ENCODE results near the gene SCUBE1. TPM values are rescaled to one million over a fixed set of nuclear protein-coding genes. Genes with fewer than 3 reads are reported as not detected.

Gene SCUBE1
- total RNA-seq, 1 donor from 2014 or later, result 54.7 TPM

DNA sequence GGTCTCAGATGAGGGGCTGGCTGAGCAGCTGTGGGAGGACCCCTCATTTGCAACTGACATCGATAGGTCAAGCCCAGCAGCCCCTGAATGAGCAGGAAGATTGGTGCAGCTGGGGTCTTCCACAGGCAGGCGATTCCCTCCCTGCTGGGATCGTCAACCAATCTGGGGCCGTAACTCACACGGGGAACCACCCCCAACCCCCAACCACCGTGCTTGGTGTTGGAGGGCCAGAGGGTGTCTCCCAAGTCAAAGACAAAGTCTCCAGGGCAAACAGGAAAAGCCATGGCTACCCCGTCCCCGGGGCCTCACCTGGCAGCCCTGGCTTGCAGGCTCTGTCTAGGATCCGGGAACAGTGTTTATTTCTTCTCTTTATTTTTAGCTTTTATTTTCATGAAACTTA is 26.9 kb upstream of the SCUBE1 start:
- peaks cover 3% of the 10 kb centered on the region for H3K4me1 Mint-ChIP-seq (ENCODE audit: unreplicated experiment)
- TF ChIP-seq, protein P1, sequence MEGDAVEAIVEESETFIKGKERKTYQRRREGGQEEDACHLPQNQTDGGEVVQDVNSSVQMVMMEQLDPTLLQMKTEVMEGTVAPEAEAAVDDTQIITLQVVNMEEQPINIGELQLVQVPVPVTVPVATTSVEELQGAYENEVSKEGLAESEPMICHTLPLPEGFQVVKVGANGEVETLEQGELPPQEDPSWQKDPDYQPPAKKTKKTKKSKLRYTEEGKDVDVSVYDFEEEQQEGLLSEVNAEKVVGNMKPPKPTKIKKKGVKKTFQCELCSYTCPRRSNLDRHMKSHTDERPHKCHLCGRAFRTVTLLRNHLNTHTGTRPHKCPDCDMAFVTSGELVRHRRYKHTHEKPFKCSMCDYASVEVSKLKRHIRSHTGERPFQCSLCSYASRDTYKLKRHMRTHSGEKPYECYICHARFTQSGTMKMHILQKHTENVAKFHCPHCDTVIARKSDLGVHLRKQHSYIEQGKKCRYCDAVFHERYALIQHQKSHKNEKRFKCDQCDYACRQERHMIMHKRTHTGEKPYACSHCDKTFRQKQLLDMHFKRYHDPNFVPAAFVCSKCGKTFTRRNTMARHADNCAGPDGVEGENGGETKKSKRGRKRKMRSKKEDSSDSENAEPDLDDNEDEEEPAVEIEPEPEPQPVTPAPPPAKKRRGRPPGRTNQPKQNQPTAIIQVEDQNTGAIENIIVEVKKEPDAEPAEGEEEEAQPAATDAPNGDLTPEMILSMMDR (IDR thresholded peaks at IDR 0.05; ENCODE audit: unreplicated experiment), result no peak
- H3K9me3 Mint-ChIP-seq (ENCODE audit: unreplicated experiment), result no peaks in the 10 kb centered on the region
- H3K4me3 Mint-ChIP-seq (ENCODE audit: unreplicated experiment), result no peak overlapping the region
- H3K27me3 Mint-ChIP-seq (ENCODE audit: unreplicated experiment), result peaks cover 4% of the 10 kb centered on the region
- no peak overlapping the region for H3K27ac Mint-ChIP-seq (ENCODE audit: unreplicated experiment)
- no peak for DNase-seq (ENCODE audit: low spot score)
- no peaks in the 10 kb centered on the region for H3K36me3 Mint-ChIP-seq (ENCODE audit: low read depth, unreplicated experiment)

DNA sequence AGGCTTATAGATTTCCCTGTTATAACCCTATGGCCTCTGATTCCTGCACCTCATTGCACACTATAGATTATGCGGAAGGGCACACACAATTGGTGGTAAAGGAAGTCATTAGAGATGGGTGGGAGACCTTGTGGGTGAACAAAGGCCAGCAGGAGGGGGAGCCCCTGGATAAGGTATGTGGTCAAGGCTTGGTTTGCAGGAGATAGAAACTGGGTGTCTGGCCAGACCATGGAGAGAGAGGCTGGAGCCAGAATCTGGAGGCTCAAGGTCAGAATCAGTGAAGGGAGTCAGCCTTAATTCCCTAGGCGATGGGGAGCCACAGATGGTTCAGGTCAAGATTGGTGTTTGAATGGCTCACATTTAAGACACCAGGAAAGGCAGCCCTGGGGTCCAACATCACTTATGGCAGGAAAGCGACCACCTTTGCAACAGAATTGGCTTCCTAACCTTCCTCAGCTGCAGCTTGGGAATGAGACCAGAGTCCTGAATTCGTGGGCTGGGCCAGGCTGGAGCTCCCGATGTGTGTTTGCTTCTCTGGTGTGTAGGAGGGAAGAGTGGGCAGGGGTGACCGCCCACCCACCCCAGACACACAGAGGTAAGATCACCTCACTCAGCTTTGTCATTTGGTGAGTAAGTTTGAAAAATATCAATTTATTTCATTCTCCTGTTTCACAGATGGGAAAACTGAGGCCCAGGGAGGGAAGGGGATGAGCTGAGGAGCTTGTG is 22.7 kb upstream of the SCUBE1 start:
- Mint-ChIP-seq H3K4me1 (ENCODE audit: unreplicated experiment) (peaks cover 3% of the 10 kb centered on the region), H3K27ac (ENCODE audit: unreplicated experiment) (no peak overlapping the region), H3K36me3 (ENCODE audit: low read depth, unreplicated experiment) (no peaks in the 10 kb centered on the region), H3K9me3 (ENCODE audit: unreplicated experiment) (no peaks in the 10 kb centered on the region), H3K4me3 (ENCODE audit: unreplicated experiment) (no peak overlapping the region), H3K27me3 (ENCODE audit: unreplicated experiment) (peaks cover 6% of the 10 kb centered on the region)
- TF ChIP-seq, protein P1 (IDR thresholded peaks at IDR 0.05; ENCODE audit: unreplicated experiment), result no peak
- no peak for DNase-seq (ENCODE audit: low spot score)

DNA sequence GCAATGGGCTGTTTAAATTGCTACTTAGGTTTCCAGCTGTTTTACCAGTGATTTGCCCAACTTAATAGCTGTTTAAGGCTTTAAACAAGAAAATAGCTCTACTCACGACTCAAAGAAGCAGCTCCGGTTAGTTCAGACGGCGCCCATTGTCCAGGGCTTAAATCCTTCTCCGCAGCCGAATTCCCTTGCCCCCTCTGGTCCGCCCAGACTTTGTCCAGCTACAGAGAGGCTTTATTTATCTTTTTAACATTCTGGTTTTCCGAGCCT is 20.9 kb upstream of the SCUBE1 start:
- Mint-ChIP-seq H3K9me3 (ENCODE audit: unreplicated experiment) (no peaks in the 10 kb centered on the region), H3K27ac (ENCODE audit: unreplicated experiment) (no peak overlapping the region), H3K4me3 (ENCODE audit: unreplicated experiment) (no peak overlapping the region), H3K27me3 (ENCODE audit: unreplicated experiment) (peaks cover 5% of the 10 kb centered on the region), H3K4me1 (ENCODE audit: unreplicated experiment) (no peaks in the 10 kb centered on the region), H3K36me3 (ENCODE audit: low read depth, unreplicated experiment) (no peaks in the 10 kb centered on the region)
- TF ChIP-seq, protein P1 (IDR thresholded peaks at IDR 0.05; ENCODE audit: unreplicated experiment), result no peak
- DNase-seq (ENCODE audit: low spot score), result no peak

DNA sequence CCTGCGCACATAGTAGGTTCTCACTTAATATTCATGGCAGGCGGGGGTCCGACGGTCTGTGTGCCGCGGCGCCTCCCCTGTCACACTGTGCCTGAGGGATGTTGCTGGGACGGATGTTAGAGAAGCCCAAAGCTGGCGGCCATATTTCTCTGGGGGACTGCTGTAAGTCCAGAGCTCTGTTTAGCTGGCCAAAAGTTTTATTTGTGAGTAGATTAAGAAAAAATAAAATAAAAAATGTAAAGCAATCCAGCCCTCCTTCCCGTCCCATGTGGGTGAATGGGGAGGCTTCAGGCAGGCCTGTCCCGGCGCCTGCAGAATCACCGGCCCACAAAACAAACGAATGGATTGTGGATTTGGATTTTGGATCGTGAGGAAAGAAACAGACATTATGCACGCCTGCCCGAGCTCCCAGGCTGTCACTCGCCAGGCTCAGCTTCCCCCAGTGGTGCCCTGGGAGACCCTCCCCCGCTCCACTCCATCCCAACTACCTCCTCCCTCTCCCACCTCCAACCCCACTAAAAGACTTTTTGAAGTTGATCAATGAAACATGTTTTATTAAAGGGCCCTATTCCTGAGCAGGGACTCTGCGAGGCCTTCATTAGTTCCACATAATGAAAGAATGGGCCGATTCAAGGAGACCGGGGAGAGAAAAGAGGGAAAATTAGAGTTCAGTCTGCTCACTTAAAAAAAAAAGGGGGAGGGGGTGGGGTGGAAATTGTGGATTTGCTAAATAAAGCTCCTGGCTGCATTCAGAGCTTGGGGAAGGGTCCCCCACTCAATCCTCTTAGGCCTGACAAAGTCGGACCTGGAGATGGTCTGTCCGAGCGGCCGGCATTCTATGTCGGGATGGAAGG is 20.4 kb upstream of the SCUBE1 start:
- no peak for DNase-seq (ENCODE audit: low spot score)
- peaks cover 5% of the 10 kb centered on the region for H3K27me3 Mint-ChIP-seq (ENCODE audit: unreplicated experiment)
- no peak overlapping the region for H3K27ac Mint-ChIP-seq (ENCODE audit: unreplicated experiment)
- no peaks in the 10 kb centered on the region for H3K9me3 Mint-ChIP-seq (ENCODE audit: unreplicated experiment)
- H3K36me3 Mint-ChIP-seq (ENCODE audit: low read depth, unreplicated experiment), result no peaks in the 10 kb centered on the region
- no peaks in the 10 kb centered on the region for H3K4me1 Mint-ChIP-seq (ENCODE audit: unreplicated experiment)
- TF ChIP-seq, protein P1 (IDR thresholded peaks at IDR 0.05; ENCODE audit: unreplicated experiment), result no peak
- no peak overlapping the region for H3K4me3 Mint-ChIP-seq (ENCODE audit: unreplicated experiment)

DNA sequence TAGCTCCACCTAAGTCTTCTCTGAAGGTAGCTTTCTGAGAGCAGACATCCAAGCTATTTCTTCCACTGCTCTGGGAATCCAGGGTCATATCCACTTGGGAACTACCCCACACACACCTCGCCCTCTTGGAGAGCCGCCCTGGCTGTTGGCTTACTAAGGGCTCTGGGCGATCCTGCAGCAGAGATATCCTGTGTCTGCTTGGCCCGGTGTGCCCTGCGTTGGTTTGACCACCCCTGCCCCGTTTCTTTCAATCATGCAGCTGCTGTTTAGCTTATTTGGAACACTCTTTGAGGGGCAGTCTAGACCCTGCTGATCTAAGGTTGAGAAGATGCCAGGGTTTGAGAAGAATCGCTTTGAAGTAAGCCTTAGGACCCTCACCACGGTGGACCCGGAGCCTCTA is 17.4 kb upstream of the SCUBE1 start:
- Mint-ChIP-seq H3K4me1 (ENCODE audit: unreplicated experiment) (no peaks in the 10 kb centered on the region), H3K27me3 (ENCODE audit: unreplicated experiment) (peaks cover 3% of the 10 kb centered on the region)
- TF ChIP-seq, protein P1 (IDR thresholded peaks at IDR 0.05; ENCODE audit: unreplicated experiment), result no peak

More for the DNA sequence above, 17.4 kb upstream of the SCUBE1 start:
- Mint-ChIP-seq H3K4me3 (ENCODE audit: unreplicated experiment) (no peak overlapping the region), H3K27ac (ENCODE audit: unreplicated experiment) (no peak overlapping the region), H3K36me3 (ENCODE audit: low read depth, unreplicated experiment) (no peaks in the 10 kb centered on the region), H3K9me3 (ENCODE audit: unreplicated experiment) (no peaks in the 10 kb centered on the region)
- no peak for DNase-seq (ENCODE audit: low spot score)

All from endothelial cell (in vitro differentiated cells).